Loucy (cell line): ENCODE results near the gene DNAH14.

Source experiments
- EZH2phosphoT487 ChIP-seq: fragments of 200-600 bp; IDR thresholded peaks from 2 replicates; pipeline ENCODE4 v1.6.1; 2018; ENCODE audit warnings: antibody characterized with exemption, mild to moderate bottlenecking, moderate library complexity, borderline replicate concordance
- TF ChIP-seq, protein P1 (sequence below): fragments of 200-600 bp; sonication (generic); conservative IDR thresholded peaks from 2 replicates; pipeline ENCODE4 v1.5.1; 2014; ENCODE audit warnings: mild to moderate bottlenecking, antibody characterized with exemption, low read length

DNA sequence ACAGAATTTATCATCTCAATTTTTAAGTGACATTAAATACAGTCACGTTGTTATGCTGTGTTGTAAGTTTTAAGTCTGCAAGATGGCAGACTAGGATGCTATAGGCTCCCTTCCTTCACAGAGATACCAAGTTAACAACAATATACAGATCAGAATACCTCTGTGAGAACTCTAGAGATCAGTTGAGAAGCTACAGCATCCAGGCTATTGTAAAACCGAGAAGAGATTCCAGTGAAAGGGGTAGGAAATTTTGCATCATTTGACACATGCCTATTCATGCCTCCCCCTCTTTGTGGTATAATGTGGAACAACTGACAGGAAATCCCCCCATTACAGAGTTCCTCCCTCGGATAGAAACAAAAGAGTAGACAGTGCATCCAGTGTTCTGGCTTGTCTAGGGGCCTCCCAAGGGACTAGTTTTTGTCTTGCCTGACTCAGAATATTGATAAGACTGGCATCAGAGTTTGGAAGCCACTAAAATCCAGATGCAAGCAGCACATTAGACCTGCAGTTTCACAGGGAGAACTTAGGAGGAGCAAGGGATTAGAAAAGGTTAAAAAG lies 417.7 kb downstream of the DNAH14 start:
- TF ChIP-seq, protein P1, sequence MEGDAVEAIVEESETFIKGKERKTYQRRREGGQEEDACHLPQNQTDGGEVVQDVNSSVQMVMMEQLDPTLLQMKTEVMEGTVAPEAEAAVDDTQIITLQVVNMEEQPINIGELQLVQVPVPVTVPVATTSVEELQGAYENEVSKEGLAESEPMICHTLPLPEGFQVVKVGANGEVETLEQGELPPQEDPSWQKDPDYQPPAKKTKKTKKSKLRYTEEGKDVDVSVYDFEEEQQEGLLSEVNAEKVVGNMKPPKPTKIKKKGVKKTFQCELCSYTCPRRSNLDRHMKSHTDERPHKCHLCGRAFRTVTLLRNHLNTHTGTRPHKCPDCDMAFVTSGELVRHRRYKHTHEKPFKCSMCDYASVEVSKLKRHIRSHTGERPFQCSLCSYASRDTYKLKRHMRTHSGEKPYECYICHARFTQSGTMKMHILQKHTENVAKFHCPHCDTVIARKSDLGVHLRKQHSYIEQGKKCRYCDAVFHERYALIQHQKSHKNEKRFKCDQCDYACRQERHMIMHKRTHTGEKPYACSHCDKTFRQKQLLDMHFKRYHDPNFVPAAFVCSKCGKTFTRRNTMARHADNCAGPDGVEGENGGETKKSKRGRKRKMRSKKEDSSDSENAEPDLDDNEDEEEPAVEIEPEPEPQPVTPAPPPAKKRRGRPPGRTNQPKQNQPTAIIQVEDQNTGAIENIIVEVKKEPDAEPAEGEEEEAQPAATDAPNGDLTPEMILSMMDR, result no peak
- no peak for TF ChIP-seq EZH2phosphoT487
